Pancreas (tissue), 10 donors: ENCODE results near the gene TRIML2. TPM values are rescaled to one million over a fixed set of nuclear protein-coding genes. Genes with fewer than 3 reads are reported as not detected.

ENCODE experiments used
- ATAC-seq, 4 donors: fragments of 200-7000 bp; cut with Tn5 transposase; one replicate each; pipeline versions ENCODE4 v1.8.0 to v1.9.1; 2020; ENCODE audit warnings: mild to moderate bottlenecking in 4 of 4, moderate library complexity in 4 of 4
- DNase-seq, 6 donors: peaks; one replicate each; pipeline ENCODE4 v3.0.0-alpha.2; 2020
- FAIRE-seq: peaks from 2 replicates; lab custom pipeline; 2012; peaks lifted over from hg19 to GRCh38; lab: Jason Lieb, UNC
- H3K27ac ChIP-seq, 4 donors: fragments of 200-600 bp; sonication (generic); 1 replicate in 3 of 4; 2 replicates in 1 of 4; pipeline versions ENCODE4 v1.5.0 to v1.8.0; 2020
- H3K27me3 ChIP-seq, 4 donors: fragments of 200-600 bp; one replicate each; pipeline ENCODE4 v1.8.0; 2021
- H3K36me3 ChIP-seq, 3 donors: fragments of 200-600 bp; sonication (generic) in 1 of 3; one replicate each; pipeline versions ENCODE4 v1.5.0 to v1.8.0; 2020 to 2021
- H3K4me1 ChIP-seq, 3 donors: fragments of 200-600 bp; one replicate each; pipeline ENCODE4 v1.8.0; 2021
- H3K4me3 ChIP-seq, 4 donors: fragments of 200-600 bp; sonication (generic) in 2 of 4; one replicate each; pipeline versions ENCODE4 v1.5.0 to v1.8.0; 2020 to 2021
- H3K9me3 ChIP-seq, 4 donors: fragments of 200-600 bp; one replicate each; pipeline ENCODE4 v1.8.0; 2021
- CTCF ChIP-seq, 4 donors: fragments of 200-600 bp; sonication (generic) in 3 of 4; IDR thresholded peaks; one replicate each; pipeline versions ENCODE4 v1.5.0 to v1.8.0; 2021; ENCODE audit warnings: antibody characterized with exemption in 4 of 4
- WGBS, 2 donors: extraction: QIAGEN DNeasy Blood & Tissue Kit; methylation state at CpG; one replicate each; pipeline ENCODE4 v1.1.7; 2013; 5-methylcytosine and 5-hydroxymethylcytosine counted together
- intact Hi-C, 3 donors: fragments of 100-400 bp; cut with DNase I; formaldehyde crosslinking; loops; one replicate each; pipeline versions ENCODE4 v1.11.1 to v1.14.2; 2022
- polyA plus RNA-seq, 2 donors: library from polyadenylated mRNA; stranded (reverse); fragments of 200-250 nt; gene quantifications; one replicate each; pipeline ENCODE4 v1.2.3, GENCODE V29; 2013
- total RNA-seq, 6 donors: library from RNA; stranded (reverse); fragmentation: NEBNext Ultra II Directional in 4 of 6; extraction: Animal tissue kit (Norgen Biotek cat#: 25700) in 4 of 6; gene quantifications; one replicate each; pipeline versions ENCODE4 v1.2.1 to v1.2.4, GENCODE V29; 2021 to 2023
- donor health status: healthy with polysubstance abuse.
- donor health status: DM: no; HTN: no; CAD: no; lungs with moderate emphysema.
- donor health status: DM: no; HTN: no; CAD: no.
- donor health status: control.
- donor health status: control.
- donor health status: Bipolar disorder and iron deficiency.
- donor health status: DM: yes; HTN: yes; CAD: no.
- donor health status: DM: no; HTN: no; CAD: no.
- donor health status: DM: no; HTN: no; CAD: no.
- donor health status: DM: yes; HTN: yes; CAD: no.

TRIML2 gene
- total RNA-seq (not detected), polyA plus RNA-seq (not detected)

DNA sequence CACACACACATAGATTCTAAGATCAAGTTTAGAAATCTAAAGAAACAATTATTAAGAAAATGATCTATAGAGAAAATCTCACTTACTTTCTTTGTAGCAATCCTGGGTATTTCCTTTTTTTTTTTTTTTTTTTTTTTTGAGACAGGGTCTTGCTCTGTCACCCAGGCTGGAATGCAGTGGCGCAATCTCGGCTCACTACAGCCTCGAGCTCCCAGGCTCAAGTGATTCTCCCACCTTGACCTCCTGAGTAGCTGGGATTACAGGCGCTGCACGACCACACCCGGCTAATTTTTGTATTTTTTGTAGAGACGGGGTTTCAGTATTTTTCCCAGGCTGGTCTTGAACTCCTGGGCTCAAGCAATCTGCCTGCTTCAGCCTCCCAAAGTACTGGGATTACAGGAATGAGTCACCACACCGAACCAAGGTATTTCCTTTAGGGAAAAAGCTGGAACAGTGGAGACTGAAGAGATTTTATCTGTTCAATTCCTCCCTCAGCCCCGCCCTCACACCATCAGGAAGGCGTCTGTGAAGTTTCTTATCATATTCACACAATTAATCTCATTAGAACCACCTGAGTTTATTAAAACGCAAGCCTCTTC, at the start of gene TRIML2:
Gene TRIML2 (minus strand): TSS at position 447 of the 599 bp plus-strand sequence. CDS start 4,235 bp downstream, outside the sequence.
- no peak for FAIRE-seq
- H3K4me3 ChIP-seq: no peak within 1 kb of the TSS
- intact Hi-C loops: no loop called here
- H3K36me3 ChIP-seq: no peaks in the 10 kb centered on the region
- no peak for ATAC-seq
- no peaks in the 10 kb centered on the region for H3K27me3 ChIP-seq
- H3K4me1 ChIP-seq: no peaks in the 10 kb centered on the region
- no peak for DNase-seq
- H3K27ac ChIP-seq: no peak within 1 kb of the TSS
- no peaks in the 10 kb centered on the region for H3K9me3 ChIP-seq
- WGBS, 2 donors: 34 to 35% methylated on average over 11 of the region's 11 CpGs
- no peak for TF ChIP-seq CTCF (IDR thresholded peaks at IDR 0.05)

DNA sequence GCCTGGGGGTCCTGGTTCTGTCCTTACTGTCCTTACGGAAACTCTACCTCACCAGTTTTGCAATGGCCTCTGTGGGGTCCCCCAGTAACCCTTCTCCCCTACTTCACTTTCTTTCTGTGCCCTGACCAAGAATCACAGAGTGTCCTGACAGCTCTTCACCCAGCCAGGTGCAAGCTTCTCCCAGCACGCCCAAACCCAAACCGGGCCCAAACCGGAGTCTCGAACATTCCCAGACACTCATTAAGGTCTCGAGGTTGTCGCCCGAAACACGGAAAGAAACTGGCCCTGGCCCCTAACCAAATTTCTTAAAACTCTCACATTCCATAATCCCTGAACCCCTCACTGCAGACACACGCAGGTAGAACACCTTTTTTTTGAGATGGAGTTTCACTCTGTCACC, 48.9 kb upstream of the TRIML2 start:
- Histone ChIP-seq H3K4me3 (no peak overlapping the region), H3K9me3 (no peaks in the 10 kb centered on the region), H3K27ac (no peak overlapping the region), H3K36me3 (no peaks in the 10 kb centered on the region), H3K27me3 (no peaks in the 10 kb centered on the region), H3K4me1 (no peaks in the 10 kb centered on the region)
- TF ChIP-seq CTCF (IDR thresholded peaks at IDR 0.05): no peak
- no peak for ATAC-seq
- WGBS, 2 donors: 80 to 86% methylated on average over 10 of the region's 10 CpGs
- intact Hi-C loops: no loop called here
- no peak for DNase-seq
- no peak for FAIRE-seq

DNA sequence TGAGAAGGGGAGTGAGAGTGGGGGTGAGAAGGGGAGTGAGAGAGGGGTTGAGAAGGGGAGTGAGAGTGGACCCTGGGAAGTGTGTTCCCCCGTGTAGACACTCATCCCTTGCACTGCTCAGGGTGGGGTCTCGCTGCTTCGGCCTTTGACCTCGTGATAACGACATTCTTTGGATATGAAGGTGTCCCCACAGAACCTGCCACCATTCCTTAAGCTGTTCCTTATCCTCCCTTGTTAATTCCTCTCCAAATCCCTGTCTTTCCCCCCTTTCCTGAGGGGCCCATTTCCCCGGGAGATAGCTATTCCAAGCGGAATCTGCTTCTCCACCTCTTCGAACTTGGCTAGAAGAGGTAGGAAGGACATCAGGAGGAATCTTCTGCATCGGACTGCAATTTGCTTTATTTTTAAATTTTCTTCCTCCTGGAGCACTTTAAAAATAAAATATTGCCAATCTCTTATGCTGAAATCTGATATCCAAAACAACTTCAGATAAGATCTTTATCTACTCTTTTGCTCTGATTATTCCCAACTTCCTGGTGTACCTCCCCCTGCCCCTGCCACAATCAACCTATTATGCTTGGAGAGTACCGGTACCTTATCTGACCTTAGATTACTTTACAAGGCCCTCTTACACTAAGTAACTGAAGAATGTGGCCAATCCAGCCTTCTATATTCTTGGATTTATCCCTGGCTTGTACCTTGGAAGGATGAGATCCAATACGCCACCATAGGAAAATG, 45.4 kb upstream of the TRIML2 start:
- Histone ChIP-seq H3K9me3 (no peaks in the 10 kb centered on the region), H3K4me3 (no peak overlapping the region), H3K27ac (no peak overlapping the region), H3K27me3 (no peaks in the 10 kb centered on the region), H3K4me1 (no peaks in the 10 kb centered on the region), H3K36me3 (no peaks in the 10 kb centered on the region)
- intact Hi-C loops: no loop called here
- DNase-seq (no peak), FAIRE-seq (no peak), ATAC-seq (peak in 1 of 4 donors; percentile 52)
- WGBS, 2 donors: 71 to 78% methylated on average over 11 of the region's 11 CpGs
- no peak for TF ChIP-seq CTCF (IDR thresholded peaks at IDR 0.05)

DNA sequence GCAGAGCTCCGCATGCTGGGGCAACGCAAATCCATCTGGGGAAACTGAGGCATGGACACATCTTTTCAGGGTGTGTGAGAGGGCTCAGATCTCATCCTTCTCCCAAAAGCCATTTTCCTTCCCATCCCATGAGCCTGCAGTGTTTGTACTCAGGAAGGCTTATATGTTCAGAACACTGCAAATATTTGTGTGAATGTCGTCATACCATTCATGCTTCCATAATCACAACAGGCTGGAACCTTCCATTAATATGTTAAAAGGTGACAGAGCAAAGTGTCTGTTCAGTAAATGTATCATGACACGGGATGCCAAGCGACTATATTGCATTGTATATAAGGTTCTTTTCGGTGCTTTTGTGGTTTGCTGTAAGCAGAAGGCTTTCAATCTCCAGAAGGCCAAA, 38.4 kb upstream of the TRIML2 start:
- 70 to 83% methylated on average over 6 of the region's 6 CpGs for WGBS, 2 donors
- no peak for ATAC-seq
- no peak for TF ChIP-seq CTCF (IDR thresholded peaks at IDR 0.05)

GRCh38 chr4:188147176-188147575, 37.8 kb upstream of the TRIML2 start:
- intact Hi-C loops: no loop called here
- H3K4me3 ChIP-seq: no peak overlapping the region
- H3K27ac ChIP-seq: no peak overlapping the region
- H3K36me3 ChIP-seq: no peaks in the 10 kb centered on the region
- ATAC-seq (no peak), FAIRE-seq (no peak), DNase-seq (no peak)
- no peaks in the 10 kb centered on the region for H3K9me3 ChIP-seq
- WGBS, 2 donors: 78 to 88% methylated on average over 11 of the region's 11 CpGs
- no peak for TF ChIP-seq CTCF (IDR thresholded peaks at IDR 0.05)
- no peaks in the 10 kb centered on the region for H3K27me3 ChIP-seq
- no peaks in the 10 kb centered on the region for H3K4me1 ChIP-seq

More for the DNA sequence above, 38.4 kb upstream of the TRIML2 start:
- DNase-seq (no peak), FAIRE-seq (no peak)
- Histone ChIP-seq H3K36me3 (no peaks in the 10 kb centered on the region), H3K27ac (no peak overlapping the region), H3K9me3 (no peaks in the 10 kb centered on the region), H3K4me3 (no peak overlapping the region), H3K4me1 (no peaks in the 10 kb centered on the region), H3K27me3 (no peaks in the 10 kb centered on the region)
- intact Hi-C loops: no loop called here
